GM23248 (cell line): ENCODE results near the gene SMPX. TPM values are rescaled to one million over a fixed set of nuclear protein-coding genes. Genes with fewer than 3 reads are reported as not detected.

ENCODE experiments used
- DNase-seq: peaks from one replicate; pipeline ENCODE4 v3.0.0-alpha.2; 2015
- H2AFZ ChIP-seq: fragments of 200-600 bp; sonication (generic); 2 replicates; pipeline ENCODE4 v1.6.1; 2016; ENCODE audit warnings: antibody characterized with exemption
- H3F3A ChIP-seq: fragments of 200-600 bp; sonication (generic); 2 replicates; pipeline ENCODE4 v1.6.1; 2016; ENCODE audit warnings: mild to moderate bottlenecking, antibody characterized with exemption, mixed run types; ENCODE audit not compliant: insufficient read depth
- H3K27ac ChIP-seq: fragments of 200-600 bp; sonication (generic); 2 replicates; pipeline ENCODE4 v1.5.1; 2016; ENCODE audit warnings: mild to moderate bottlenecking
- H3K27me3 ChIP-seq: fragments of 200-600 bp; sonication (generic); replicated peaks from 2 replicates; pipeline ENCODE4 v1.6.1; 2016; ENCODE audit warnings: mild to moderate bottlenecking; ENCODE audit not compliant: insufficient read depth
- H3K36me3 ChIP-seq: fragments of 200-600 bp; sonication (generic); 2 replicates; pipeline ENCODE4 v1.6.1; 2016; ENCODE audit warnings: low read depth, mild to moderate bottlenecking
- H3K4me1 ChIP-seq: fragments of 200-600 bp; sonication (generic); 2 replicates; pipeline ENCODE4 v1.6.1; 2016; ENCODE audit warnings: mild to moderate bottlenecking; ENCODE audit not compliant: insufficient read depth
- H3K4me2 ChIP-seq: fragments of 200-600 bp; sonication (generic); one replicate; pipeline ENCODE4 v1.6.1; 2016; ENCODE audit warnings: mild to moderate bottlenecking; ENCODE audit not compliant: unreplicated experiment
- H3K4me3 ChIP-seq: fragments of 200-600 bp; sonication (generic); 2 replicates; pipeline ENCODE4 v1.5.1; 2016; ENCODE audit warnings: mild to moderate bottlenecking
- H3K79me2 ChIP-seq: fragments of 200-600 bp; sonication (generic); 2 replicates; pipeline ENCODE4 v1.6.1; 2016; ENCODE audit warnings: mild to moderate bottlenecking; ENCODE audit not compliant: insufficient read depth
- H3K9ac ChIP-seq: fragments of 200-600 bp; sonication (generic); 2 replicates; pipeline ENCODE4 v1.6.1; 2016; ENCODE audit warnings: mild to moderate bottlenecking
- H3K9me2 ChIP-seq: fragments of 200-600 bp; sonication (generic); 2 replicates; pipeline ENCODE4 v1.6.1; 2016; ENCODE audit warnings: mixed run types, mild to moderate bottlenecking, moderate library complexity; ENCODE audit not compliant: insufficient read depth
- H3K9me3 ChIP-seq: fragments of 200-600 bp; sonication (generic); one replicate; pipeline ENCODE4 v1.6.1; 2017; ENCODE audit warnings: low read depth
- H4K20me1 ChIP-seq: fragments of 200-600 bp; sonication (generic); 2 replicates; pipeline ENCODE4 v1.6.0; 2016; ENCODE audit not compliant: insufficient read depth
- EZH2 ChIP-seq: fragments of 200-600 bp; sonication (generic); IDR thresholded peaks from 2 replicates; pipeline ENCODE4 v1.6.1; 2018; ENCODE audit warnings: antibody characterized with exemption, mild to moderate bottlenecking; ENCODE audit not compliant: insufficient read depth, poor library complexity, severe bottlenecking
- EZH2phosphoT487 ChIP-seq: fragments of 200-600 bp; sonication (generic); IDR thresholded peaks from 2 replicates; pipeline ENCODE4 v1.6.1; 2018; ENCODE audit warnings: antibody characterized with exemption, moderate library complexity, mild to moderate bottlenecking, low read depth; ENCODE audit not compliant: insufficient read depth
- WGBS, 2 experiments: methylation state at CpG; one replicate each; pipeline ENCODE4 v1.1.6; 2015 to 2017; ENCODE audit warnings: low lambda C conversion rate in 2 of 2, low coverage in 1 of 2; ENCODE audit errors: missing lambda C conversion rate in 2 of 2; 5-methylcytosine and 5-hydroxymethylcytosine counted together
- in situ Hi-C: fragments of 300-500 bp; cut with MboI; formaldehyde crosslinking; loops from 2 replicates; pipeline ENCODE4 v1.15.0; 2020
- polyA plus RNA-seq: library from polyadenylated mRNA; unstranded; fragments of >200 nt; fragmentation: Nextera tagmentation; extraction: Ambion mirVana; gene quantifications from 2 replicates; pipeline ENCODE4 v1.2.1, GENCODE V29; 2016
- total RNA-seq: library from RNA; depleted of rRNA; stranded (reverse); fragments of >200 nt; shearing (Covaris generic); gene quantifications from 2 replicates; pipeline ENCODE4 v1.2.3, GENCODE V29; 2014

The SMPX gene
- total and polyA plus RNA-seq, 2 experiments from 2014 or later: not detected

- Histone ChIP-seq H3F3A (no peaks in the 10 kb centered on the region), H3K9ac (no peak overlapping the region), H3K36me3 (no peaks in the 10 kb centered on the region), H2AFZ (no peak overlapping the region), H3K9me2 (no peaks in the 10 kb centered on the region), H3K4me1 (no peaks in the 10 kb centered on the region), H3K9me3 (no peaks in the 10 kb centered on the region), H4K20me1 (no peaks in the 10 kb centered on the region), H3K27me3 (no peaks in the 10 kb centered on the region), H3K4me2 (no peak overlapping the region), H3K27ac (no peak overlapping the region), H3K4me3 (no peak overlapping the region), H3K79me2 (no peaks in the 10 kb centered on the region)
- TF ChIP-seq EZH2 (no peak), EZH2phosphoT487 (no peak)
- DNase-seq: no peak
- in situ Hi-C loops: no loop called here
- WGBS, 2 experiments: 68% methylated on average over 6 of the region's 6 CpGs
Measured at GRCh38 chrX:21741869-21742701, 15.8 kb downstream of the SMPX start.

- Histone ChIP-seq H3K4me3 (no peak overlapping the region), H3K4me1 (no peaks in the 10 kb centered on the region), H3K27ac (no peak overlapping the region), H3K9ac (no peak overlapping the region), H3K4me2 (no peak overlapping the region), H3K36me3 (no peaks in the 10 kb centered on the region), H3K9me2 (no peaks in the 10 kb centered on the region), H3K27me3 (no peaks in the 10 kb centered on the region), H3K79me2 (no peaks in the 10 kb centered on the region), H3K9me3 (no peaks in the 10 kb centered on the region), H2AFZ (no peak overlapping the region), H3F3A (peaks cover under 1% of the 10 kb centered on the region; the same call in 1 of the 2 replicates), H4K20me1 (no peaks in the 10 kb centered on the region)
- DNase-seq: no peak
- in situ Hi-C loops: no loop called here
- TF ChIP-seq EZH2: no peak
- TF ChIP-seq EZH2phosphoT487: no peak
Measured at GRCh38 chrX:21741364-21741763, 16.6 kb downstream of the SMPX start.

GRCh38 chrX:21740329-21741274 lies 17.3 kb downstream of the SMPX start:
- in situ Hi-C loops: no loop called here
- WGBS, 2 experiments: 100% methylated on average over 1 of the region's 1 CpG
- H3K4me2 ChIP-seq: no peak overlapping the region

GRCh38 chrX:21738950-21739287 lies 19.0 kb downstream of the SMPX start:
- H3K9me3 ChIP-seq: no peaks in the 10 kb centered on the region
- no peaks in the 10 kb centered on the region for H3K27me3 ChIP-seq
- peaks cover 25% of the 10 kb centered on the region for H3F3A ChIP-seq
- no peaks in the 10 kb centered on the region for H3K79me2 ChIP-seq
- no peak overlapping the region for H3K9ac ChIP-seq
- TF ChIP-seq EZH2phosphoT487: no peak
- TF ChIP-seq EZH2: no peak
- 93% methylated on average over 4 of the region's 4 CpGs for WGBS, 2 experiments
- no peaks in the 10 kb centered on the region for H3K9me2 ChIP-seq
- no peak overlapping the region for H2AFZ ChIP-seq
- H3K36me3 ChIP-seq: no peaks in the 10 kb centered on the region
- H3K4me3 ChIP-seq: no peak overlapping the region
- no peak overlapping the region for H3K27ac ChIP-seq
- H3K4me2 ChIP-seq: no peak overlapping the region
- peaks cover 13% of the 10 kb centered on the region for H3K4me1 ChIP-seq
- in situ Hi-C loops: no loop called here
- DNase-seq: no peak
- no peaks in the 10 kb centered on the region for H4K20me1 ChIP-seq

More at GRCh38 chrX:21740329-21741274, 17.3 kb downstream of the SMPX start:
- Histone ChIP-seq H3K9ac (no peak overlapping the region), H3K9me2 (no peaks in the 10 kb centered on the region), H2AFZ (no peak overlapping the region), H3K36me3 (no peaks in the 10 kb centered on the region), H4K20me1 (no peaks in the 10 kb centered on the region), H3K27ac (no peak overlapping the region), H3K79me2 (no peaks in the 10 kb centered on the region), H3K4me1 (peaks cover 6% of the 10 kb centered on the region), H3K4me3 (no peak overlapping the region), H3K27me3 (no peaks in the 10 kb centered on the region), H3K9me3 (no peaks in the 10 kb centered on the region), H3F3A (peaks cover 8% of the 10 kb centered on the region)
- TF ChIP-seq EZH2phosphoT487 (no peak), EZH2 (no peak)
- no peak for DNase-seq
